SK-N-SH (cell line): Measurements from ENCODE around the gene WDR33.

ENCODE experiments used
- CHD2 ChIP-seq: fragments of 150-350 bp; IDR thresholded peaks from 2 replicates; pipeline ENCODE4 v1.6.1; 2018; ENCODE audit warnings: low read length; ENCODE audit not compliant: partially characterized antibody
- CTCF ChIP-seq: fragments of 200-600 bp; sonication (generic); IDR thresholded peaks from 2 replicates; pipeline ENCODE4 v1.6.1; 2017; ENCODE audit warnings: antibody characterized with exemption, mild to moderate bottlenecking, moderate library complexity
- NFIC ChIP-seq: IDR thresholded peaks from 2 replicates; pipeline ENCODE4 v1.4.0; 2012; ENCODE audit warnings: borderline replicate concordance
- POLR2AphosphoS5 ChIP-seq: IDR thresholded peaks from 2 replicates; pipeline ENCODE4 v1.6.1; 2012; ENCODE audit warnings: low read depth, low read length
- RAD21 ChIP-seq: IDR thresholded peaks from 2 replicates; pipeline ENCODE4 v1.6.1; 2012; ENCODE audit warnings: mild to moderate bottlenecking, low read length
- RCOR1 ChIP-seq: fragments of 150-350 bp; IDR thresholded peaks from 2 replicates; pipeline ENCODE4 v1.6.1; 2017; ENCODE audit warnings: antibody characterized with exemption, low read length
- RFX5 ChIP-seq: IDR thresholded peaks from 2 replicates; pipeline ENCODE4 v1.6.1; 2012; ENCODE audit warnings: mild to moderate bottlenecking, improper control_type of control experiment, low read length
- SMC3 ChIP-seq: IDR thresholded peaks from 2 replicates; pipeline ENCODE4 v1.6.1; 2012; ENCODE audit warnings: low read depth, low read length, improper control_type of control experiment
- TCF12 ChIP-seq: IDR thresholded peaks from 2 replicates; pipeline ENCODE4 v1.4.0; 2012
- YY1 ChIP-seq: IDR thresholded peaks from 2 replicates; pipeline ENCODE4 v1.4.0; 2012; ENCODE audit warnings: low read depth, mild to moderate bottlenecking

- TF ChIP-seq CTCF (no peak), POLR2AphosphoS5 (no peak), RCOR1 (no peak), SMC3 (no peak), TCF12 (no peak), CHD2 (no peak), RAD21 (no peak), NFIC (no peak), YY1 (no peak), RFX5 (no peak)
Observed at GRCh38 chr2:127658641-127659407, 152.1 kb downstream of the WDR33 start.
